NB4 (cell line): ENCODE results near the gene CCDC127.
"Not testable (repeated sequence)": the region's sequence is repeated elsewhere in the genome, so short reads cannot be mapped to it uniquely, and the experiment has no call there.

Experiments used
- DNase-seq: peaks from one replicate; pipeline ENCODE4 v3.0.0; 2010; ENCODE audit warnings: low read depth
- H3K4me3 ChIP-seq: one replicate; pipeline ENCODE4 v1.5.1; 2011; ENCODE audit warnings: mild to moderate bottlenecking, low read depth, low read length, moderate library complexity
- MYC ChIP-seq: IDR thresholded peaks from 2 replicates; pipeline ENCODE4 v1.6.1; 2011; ENCODE audit warnings: low read depth, low read length
- POLR2A ChIP-seq: IDR thresholded peaks from 2 replicates; pipeline ENCODE4 v1.6.1; 2011; ENCODE audit warnings: mild to moderate bottlenecking; ENCODE audit not compliant: insufficient read length; ENCODE audit errors: extremely low read depth
- TF ChIP-seq, protein P1 (sequence below): IDR thresholded peaks from one replicate; pipeline ENCODE4 v1.5.1; 2012; ENCODE audit warnings: low read depth, low read length
- TF ChIP-seq, protein P2 (sequence below): IDR thresholded peaks from 2 replicates; pipeline ENCODE4 v1.6.1; 2011; ENCODE audit warnings: low read depth, low read length

The CCDC127 gene

DNA sequence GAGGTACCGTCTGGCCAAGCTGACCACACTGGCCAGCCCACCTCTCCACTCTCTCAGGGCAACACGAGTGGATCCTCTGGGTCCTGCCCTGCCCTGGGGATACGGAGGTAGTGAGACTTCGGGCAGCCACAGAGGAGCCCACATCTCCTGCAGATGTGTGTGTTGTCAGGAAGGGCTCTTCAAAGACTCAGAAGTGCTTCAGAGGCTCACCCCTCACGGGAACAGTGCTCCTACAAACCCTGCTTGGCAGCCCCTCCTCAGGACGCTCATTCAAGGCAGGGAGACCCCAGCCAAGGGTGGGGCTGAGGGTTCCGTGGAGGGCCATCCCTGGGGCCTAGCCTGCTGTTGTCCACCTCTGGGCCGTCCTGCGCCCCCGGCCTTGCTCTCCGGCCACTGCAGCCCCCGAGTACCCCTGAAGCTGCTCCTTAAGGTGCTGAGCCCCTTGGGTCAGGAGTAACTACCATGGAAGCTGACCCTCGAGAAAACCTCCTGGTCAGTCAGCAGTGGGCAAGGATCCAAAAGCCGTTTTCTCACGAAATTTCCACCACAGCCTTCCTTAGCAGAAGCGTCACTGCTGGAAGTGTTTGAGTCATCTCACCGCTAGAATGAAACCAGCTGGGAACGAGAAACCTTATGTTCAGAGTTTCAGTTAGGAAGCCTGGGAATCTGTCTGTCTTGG is 49.8 kb downstream of the CCDC127 start:
- no peak for DNase-seq
- TF ChIP-seq, protein P1, sequence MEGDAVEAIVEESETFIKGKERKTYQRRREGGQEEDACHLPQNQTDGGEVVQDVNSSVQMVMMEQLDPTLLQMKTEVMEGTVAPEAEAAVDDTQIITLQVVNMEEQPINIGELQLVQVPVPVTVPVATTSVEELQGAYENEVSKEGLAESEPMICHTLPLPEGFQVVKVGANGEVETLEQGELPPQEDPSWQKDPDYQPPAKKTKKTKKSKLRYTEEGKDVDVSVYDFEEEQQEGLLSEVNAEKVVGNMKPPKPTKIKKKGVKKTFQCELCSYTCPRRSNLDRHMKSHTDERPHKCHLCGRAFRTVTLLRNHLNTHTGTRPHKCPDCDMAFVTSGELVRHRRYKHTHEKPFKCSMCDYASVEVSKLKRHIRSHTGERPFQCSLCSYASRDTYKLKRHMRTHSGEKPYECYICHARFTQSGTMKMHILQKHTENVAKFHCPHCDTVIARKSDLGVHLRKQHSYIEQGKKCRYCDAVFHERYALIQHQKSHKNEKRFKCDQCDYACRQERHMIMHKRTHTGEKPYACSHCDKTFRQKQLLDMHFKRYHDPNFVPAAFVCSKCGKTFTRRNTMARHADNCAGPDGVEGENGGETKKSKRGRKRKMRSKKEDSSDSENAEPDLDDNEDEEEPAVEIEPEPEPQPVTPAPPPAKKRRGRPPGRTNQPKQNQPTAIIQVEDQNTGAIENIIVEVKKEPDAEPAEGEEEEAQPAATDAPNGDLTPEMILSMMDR: no peak
- TF ChIP-seq MYC (no peak), POLR2A (no peak)
- TF ChIP-seq, protein P2, sequence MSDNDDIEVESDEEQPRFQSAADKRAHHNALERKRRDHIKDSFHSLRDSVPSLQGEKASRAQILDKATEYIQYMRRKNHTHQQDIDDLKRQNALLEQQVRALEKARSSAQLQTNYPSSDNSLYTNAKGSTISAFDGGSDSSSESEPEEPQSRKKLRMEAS: no peak

DNA sequence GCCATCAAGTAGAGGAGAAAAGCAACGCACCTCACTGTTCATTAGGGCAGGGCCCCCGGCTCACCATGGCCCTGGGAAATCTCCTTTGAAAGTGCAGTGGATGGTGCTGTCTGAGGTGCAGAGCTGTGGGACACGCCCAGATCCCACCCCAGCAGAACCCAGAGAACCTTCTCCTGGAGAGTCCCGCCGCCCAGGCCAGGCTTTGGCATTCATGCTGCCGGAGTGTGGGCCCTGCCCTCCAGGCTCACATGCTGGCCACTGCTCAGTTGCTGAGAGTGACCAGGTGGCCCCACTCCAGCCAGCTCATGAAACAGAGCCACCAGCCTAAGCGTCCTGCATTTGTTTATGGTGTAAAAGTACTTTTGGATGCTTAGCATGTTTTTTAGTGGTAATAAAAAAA is 50.4 kb downstream of the CCDC127 start:
- no peak overlapping the region for H3K4me3 ChIP-seq
- no peak for TF ChIP-seq POLR2A
- TF ChIP-seq MYC: no peak
- TF ChIP-seq, protein P1: no peak
- TF ChIP-seq, protein P2: no peak
- DNase-seq: no peak

More for the DNA sequence above, 49.8 kb downstream of the CCDC127 start:
- H3K4me3 ChIP-seq: no peak overlapping the region

DNA sequence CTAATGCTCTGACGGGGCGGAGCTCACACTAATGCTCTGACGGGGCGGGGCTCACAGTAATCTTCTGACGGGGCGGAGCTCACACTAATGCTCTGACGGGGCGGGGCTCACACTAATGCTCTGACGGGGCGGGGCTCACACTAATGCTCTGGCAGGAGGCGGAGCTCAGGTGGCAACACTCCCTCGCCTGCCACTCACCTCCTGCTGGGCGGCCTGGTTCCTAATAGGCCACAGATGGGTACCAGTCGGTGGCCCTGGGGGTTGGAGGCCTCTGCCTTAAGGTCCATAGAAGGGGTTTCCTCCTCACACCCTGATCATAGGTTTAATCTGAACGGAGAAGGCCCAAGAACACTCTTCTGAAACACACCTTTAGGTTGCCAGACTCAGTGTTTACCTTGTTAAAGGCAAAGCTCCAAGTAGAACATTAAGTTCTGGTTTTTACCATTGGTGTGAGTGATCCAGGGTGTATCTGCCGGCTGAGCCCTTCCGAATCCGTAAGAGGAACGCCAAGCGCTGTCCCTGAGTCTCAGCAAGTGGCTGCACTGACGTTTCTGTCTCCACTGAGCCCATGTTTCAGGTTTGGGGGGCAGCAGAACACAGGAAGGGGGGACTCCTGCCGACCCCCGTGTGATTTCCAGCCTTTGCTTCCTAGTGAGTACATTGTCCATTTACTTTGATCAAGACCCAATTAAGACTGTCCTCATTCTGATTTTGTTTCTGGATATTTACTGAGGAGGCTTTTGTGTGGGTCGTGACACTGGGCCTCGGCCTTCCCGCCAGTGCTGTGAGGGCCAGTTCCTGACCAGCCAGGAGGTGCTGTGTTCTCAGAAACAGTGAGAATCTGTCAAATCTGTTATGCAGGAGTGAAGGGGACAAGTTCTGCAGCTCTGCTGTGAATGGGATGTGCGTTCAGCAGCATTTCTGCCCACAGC is 51.2 kb downstream of the CCDC127 start:
- no peak for DNase-seq
- TF ChIP-seq, protein P1: no peak
- TF ChIP-seq, protein P2: no peak
- TF ChIP-seq MYC: no peak
- TF ChIP-seq POLR2A: no peak
- H3K4me3 ChIP-seq: no peak overlapping the region

DNA sequence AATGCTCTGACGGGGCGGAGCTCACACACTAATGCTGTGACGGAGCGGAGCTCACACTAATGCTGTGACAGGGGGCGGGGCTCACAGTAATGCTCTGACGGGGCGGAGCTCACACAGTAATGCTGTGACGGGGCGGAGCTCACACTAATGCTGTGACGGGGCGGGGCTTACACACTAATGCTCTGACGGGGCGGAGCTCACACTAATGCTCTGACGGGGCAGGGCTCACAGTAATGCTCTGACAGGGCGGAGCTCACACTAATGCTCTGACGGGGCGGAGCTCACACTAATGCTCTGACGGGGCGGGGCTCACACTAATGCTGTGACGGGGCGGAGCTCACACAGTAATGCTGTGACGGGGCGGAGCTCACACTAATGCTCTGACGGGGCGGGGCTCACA is 53.2 kb downstream of the CCDC127 start:
- H3K4me3 ChIP-seq, DNase-seq: not testable (repeated sequence)

DNA sequence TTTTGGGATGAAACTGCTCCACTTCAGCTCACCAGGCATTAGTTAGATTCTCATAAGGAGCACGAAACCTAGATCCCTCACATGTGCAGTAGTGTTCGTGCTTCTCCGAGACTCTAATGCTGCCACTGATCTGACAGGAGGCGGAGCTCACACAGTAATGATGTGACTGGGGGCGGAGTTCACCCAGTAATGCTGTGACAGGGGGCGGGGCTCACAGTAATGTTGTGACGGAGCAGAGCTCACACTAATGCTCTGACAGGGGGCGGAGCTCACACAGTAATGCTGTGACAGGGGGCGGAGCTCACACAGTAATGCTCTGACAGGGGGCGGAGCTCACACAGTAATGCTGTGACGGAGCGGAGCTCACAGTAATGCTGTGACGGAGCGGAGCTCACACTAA is 53.7 kb downstream of the CCDC127 start:
- no peak overlapping the region for H3K4me3 ChIP-seq
- TF ChIP-seq POLR2A (no peak), MYC (no peak)
- TF ChIP-seq, protein P1: no peak
- TF ChIP-seq, protein P2: no peak
- DNase-seq: no peak

DNA sequence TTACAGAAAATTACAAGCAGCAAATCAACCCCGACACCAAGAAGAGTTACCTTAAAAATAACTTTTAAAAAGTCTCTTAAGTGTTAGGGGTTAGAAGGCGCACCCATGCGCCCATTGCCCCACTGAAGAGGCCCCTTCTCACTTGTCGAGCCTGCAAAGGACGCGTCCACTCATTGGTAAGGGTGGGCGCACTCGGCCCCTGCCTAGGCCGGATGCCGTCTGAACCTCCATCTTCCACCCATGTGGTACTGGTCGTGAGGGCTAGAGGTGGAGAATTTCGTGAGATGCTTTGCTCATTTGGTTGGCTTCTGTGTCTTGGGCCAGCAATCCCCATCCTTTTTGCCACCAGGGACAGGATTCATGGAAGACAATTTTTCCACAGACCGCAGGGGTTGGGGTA is 54.1 kb downstream of the CCDC127 start:
- H3K4me3 ChIP-seq: no peak overlapping the region
- TF ChIP-seq POLR2A (no peak), MYC (no peak)
- TF ChIP-seq, protein P2: no peak
- TF ChIP-seq, protein P1: no peak
- no peak for DNase-seq
